Suprapubic skin (tissue), 4 donors: Measurements from ENCODE around the gene ATPAF1.
"Not testable (repeated sequence)": the region's sequence is repeated elsewhere in the genome, so short reads cannot be mapped to it uniquely, and the experiment has no call there.

ENCODE experiments used
- EP300 ChIP-seq: sonication (generic); formaldehyde crosslinking; IDR thresholded peaks from one replicate; pipeline ENCODE4 v1.6.1; 2017; ENCODE audit warnings: antibody characterized with exemption
- POLR2A ChIP-seq, 2 donors: fragments of 450-650 bp; IDR thresholded peaks; one replicate each; pipeline ENCODE4 v1.6.1; 2017; ENCODE audit warnings: antibody characterized with exemption in 2 of 2, mild to moderate bottlenecking in 2 of 2, moderate library complexity in 2 of 2
- POLR2AphosphoS5 ChIP-seq, 3 donors: sonication (generic); formaldehyde crosslinking; IDR thresholded peaks; one replicate each; pipeline ENCODE4 v1.6.1; 2017; ENCODE audit warnings: antibody characterized with exemption in 3 of 3
- TF ChIP-seq, protein P1 (sequence below), 2 donors: fragments of 200-600 bp in 1 of 2; fragments of 450-650 bp in 1 of 2; sonication (generic) in 1 of 2; IDR thresholded peaks; one replicate each; pipeline ENCODE4 v1.5.1; 2016 to 2019; ENCODE audit warnings: antibody characterized with exemption in 2 of 2, mild to moderate bottlenecking in 1 of 2, moderate library complexity in 1 of 2

- not testable (repeated sequence) for TF ChIP-seq POLR2A (IDR thresholded peaks at IDR 0.05); EP300; POLR2AphosphoS5 (IDR thresholded peaks at IDR 0.05)
- TF ChIP-seq, protein P1, sequence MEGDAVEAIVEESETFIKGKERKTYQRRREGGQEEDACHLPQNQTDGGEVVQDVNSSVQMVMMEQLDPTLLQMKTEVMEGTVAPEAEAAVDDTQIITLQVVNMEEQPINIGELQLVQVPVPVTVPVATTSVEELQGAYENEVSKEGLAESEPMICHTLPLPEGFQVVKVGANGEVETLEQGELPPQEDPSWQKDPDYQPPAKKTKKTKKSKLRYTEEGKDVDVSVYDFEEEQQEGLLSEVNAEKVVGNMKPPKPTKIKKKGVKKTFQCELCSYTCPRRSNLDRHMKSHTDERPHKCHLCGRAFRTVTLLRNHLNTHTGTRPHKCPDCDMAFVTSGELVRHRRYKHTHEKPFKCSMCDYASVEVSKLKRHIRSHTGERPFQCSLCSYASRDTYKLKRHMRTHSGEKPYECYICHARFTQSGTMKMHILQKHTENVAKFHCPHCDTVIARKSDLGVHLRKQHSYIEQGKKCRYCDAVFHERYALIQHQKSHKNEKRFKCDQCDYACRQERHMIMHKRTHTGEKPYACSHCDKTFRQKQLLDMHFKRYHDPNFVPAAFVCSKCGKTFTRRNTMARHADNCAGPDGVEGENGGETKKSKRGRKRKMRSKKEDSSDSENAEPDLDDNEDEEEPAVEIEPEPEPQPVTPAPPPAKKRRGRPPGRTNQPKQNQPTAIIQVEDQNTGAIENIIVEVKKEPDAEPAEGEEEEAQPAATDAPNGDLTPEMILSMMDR (IDR thresholded peaks at IDR 0.05) = not testable (repeated sequence)
Measured at GRCh38 chr1:46654698-46655097, 13.5 kb downstream of the ATPAF1 start.
